ENCODE data around the gene RBMXL3.

RBMXL3 gene

DNA sequence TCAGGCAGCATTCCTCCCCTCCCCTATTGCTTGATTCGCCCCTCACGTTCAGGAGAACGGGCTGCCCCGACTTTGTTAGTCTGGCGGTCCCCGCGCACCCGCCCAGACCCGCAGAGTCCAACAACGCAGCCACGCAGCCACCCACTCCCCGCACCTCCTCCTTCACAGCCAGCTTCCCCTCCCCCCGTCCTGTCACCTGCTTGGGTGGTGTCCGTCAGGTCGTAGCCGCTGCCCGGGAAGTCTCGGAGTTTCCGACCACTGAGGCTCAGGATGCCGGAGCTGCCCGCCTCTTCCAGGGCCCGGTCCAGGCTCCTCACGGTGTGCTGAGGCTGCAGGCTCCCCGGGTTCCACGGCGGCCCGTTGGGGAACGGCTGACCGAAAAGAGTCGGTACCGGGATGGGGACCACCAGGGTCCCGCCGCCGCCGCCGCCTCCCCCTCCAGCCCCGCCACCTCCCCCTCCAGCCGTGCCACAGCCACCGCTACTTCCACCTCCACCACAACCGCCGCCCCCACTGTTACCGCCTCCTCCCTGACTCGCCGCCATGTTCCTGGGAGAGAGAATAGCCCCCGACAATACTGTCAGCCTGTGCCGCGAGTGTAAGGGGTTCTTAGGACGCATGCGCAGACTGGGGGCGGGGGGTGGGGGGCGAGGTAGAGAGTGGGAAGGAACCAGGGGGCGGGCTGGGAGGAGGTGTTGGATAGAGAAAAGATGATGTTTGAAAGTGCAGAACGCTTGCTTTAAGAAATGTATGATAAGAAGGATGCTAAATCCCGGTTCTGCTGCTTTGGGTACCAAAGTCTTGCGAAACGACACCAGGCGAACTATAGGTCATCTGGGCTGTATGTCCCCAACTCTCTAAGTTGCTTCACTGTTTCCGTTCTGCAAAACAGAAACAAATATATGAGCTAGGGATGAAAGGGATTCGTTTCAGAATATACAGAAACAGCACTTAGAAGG is 44.6 kb downstream of the RBMXL3 start, which contains the start of gene LRCH2:
TSS of gene LRCH2 (minus strand) at position 600 of the 959 bp plus-strand sequence. CDS start at position 545, 55 bp downstream.
- no peak for DNase-seq (ENCODE audit: low read depth)

DNA sequence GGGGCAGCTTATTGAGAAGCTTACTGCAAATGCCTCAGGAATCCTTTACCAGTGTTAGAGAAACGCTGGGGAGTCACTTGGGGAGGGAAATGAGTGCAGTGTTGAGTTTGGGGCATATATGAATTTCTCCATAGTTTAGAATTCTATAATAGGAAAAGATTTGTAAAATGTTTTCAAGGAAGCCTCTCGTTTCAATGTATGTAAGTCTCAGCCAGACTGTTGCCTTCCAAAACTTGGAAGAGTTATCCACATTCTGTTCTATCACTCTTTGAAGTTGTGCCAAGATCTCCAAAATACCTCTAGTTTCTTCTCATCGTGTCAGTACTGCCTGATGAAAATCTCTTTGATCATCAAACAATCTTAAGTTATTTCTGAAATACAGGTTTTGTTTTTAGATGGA is 45.3 kb downstream of the RBMXL3 start:
- no peak for DNase-seq (ENCODE audit: low read depth)

DNA sequence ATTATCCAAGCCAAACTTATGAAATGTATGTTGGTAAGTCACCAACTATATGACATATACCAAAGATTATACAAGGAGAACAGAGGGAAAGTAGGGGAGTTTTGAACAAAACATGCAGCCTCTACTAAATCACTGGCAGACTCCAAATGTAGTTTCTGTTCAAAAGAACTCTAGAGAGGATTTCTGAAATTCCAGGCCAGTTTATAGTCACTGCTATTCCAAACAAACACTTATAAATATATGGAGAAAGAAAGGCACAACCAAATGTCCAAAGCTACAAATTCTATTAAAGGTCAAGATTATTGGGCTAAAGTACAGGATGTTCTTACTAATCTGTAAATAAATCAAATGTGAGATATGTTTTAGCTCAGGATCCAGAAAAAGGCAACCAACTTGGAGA is 47.4 kb downstream of the RBMXL3 start:
- DNase-seq (ENCODE audit: low read depth), result no peak

DNA sequence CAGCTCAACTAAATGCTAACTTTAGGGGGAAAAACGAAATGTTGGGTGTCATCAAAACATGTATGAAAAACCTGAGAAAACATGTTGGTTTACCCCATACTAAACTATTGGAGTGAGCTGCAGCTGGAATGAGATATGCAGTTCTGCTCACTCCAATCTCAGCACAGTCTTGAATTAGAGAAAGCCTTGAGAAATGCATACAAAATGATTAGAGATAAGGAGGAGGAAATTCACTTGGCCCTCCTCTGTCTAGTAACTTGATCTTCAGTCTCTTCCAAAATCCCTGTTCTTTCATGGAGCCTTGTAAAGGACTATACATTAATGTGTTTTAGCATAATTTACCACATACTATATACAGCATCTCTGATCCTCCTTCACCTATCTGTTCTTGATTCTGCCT is 47.8 kb downstream of the RBMXL3 start:
- no peak for DNase-seq (ENCODE audit: low read depth)

Data from stimulated activated CD8-positive, alpha-beta memory T cell treated with anti-CD3 and anti-CD28 coated beads, Interleukin-12 subunit alpha, Interleukin-12 subunit beta, amount 100 ng/mL, for 1 hour (primary cell).